Vagina (tissue), 2 donors: ENCODE data around the gene HDDC3. TPM values are rescaled to one million over a fixed set of nuclear protein-coding genes. Genes with fewer than 3 reads are reported as not detected.

ENCODE experiments used
- DNase-seq, 2 donors: peaks; one replicate each; pipeline ENCODE4 v3.0.0-alpha.2; 2017; ENCODE audit errors: extremely low spot score in 2 of 2
- H3K27ac ChIP-seq: fragments of 200-600 bp; sonication (generic); one replicate; pipeline ENCODE4 v1.5.1; 2019
- H3K27me3 ChIP-seq: fragments of 200-600 bp; sonication (generic); one replicate; pipeline ENCODE4 v1.5.1; 2019
- H3K36me3 ChIP-seq, 2 donors: fragments of 200-600 bp; sonication (generic); one replicate each; pipeline ENCODE4 v1.5.1; 2017 to 2019
- H3K4me1 ChIP-seq: fragments of 200-600 bp; sonication (generic); one replicate; pipeline ENCODE4 v1.5.1; 2019
- H3K4me3 ChIP-seq, 2 donors: fragments of 200-600 bp; sonication (generic); 1 replicate in 1 of 2; 2 replicates in 1 of 2; pipeline ENCODE4 v1.5.1; 2016 to 2019
- H3K9me3 ChIP-seq: fragments of 200-600 bp; sonication (generic); one replicate; pipeline ENCODE4 v1.5.1; 2019
- POLR2A ChIP-seq, 2 donors: fragments of 450-650 bp; IDR thresholded peaks; one replicate each; pipeline ENCODE4 v1.6.1; 2017; ENCODE audit warnings: antibody characterized with exemption in 2 of 2, mild to moderate bottlenecking in 2 of 2, moderate library complexity in 2 of 2
- POLR2AphosphoS5 ChIP-seq, 2 donors: sonication (generic); formaldehyde crosslinking; IDR thresholded peaks; one replicate each; pipeline ENCODE4 v1.9.0; 2017; ENCODE audit warnings: antibody characterized with exemption in 2 of 2, mild to moderate bottlenecking in 2 of 2, low read depth in 1 of 2; ENCODE audit not compliant: insufficient read depth in 1 of 2
- intact Hi-C: fragments of 100-400 bp; cut with DNase I; formaldehyde crosslinking; loops from one replicate; pipeline ENCODE4 v1.15.1; 2023
- total RNA-seq: library from RNA; depleted of rRNA; stranded (reverse); fragments of >200 nt; gene quantifications from one replicate; pipeline ENCODE4 v1.2.3, GENCODE V29; 2016
- TF ChIP-seq, protein P1 (sequence below), 3 experiments: fragments of 450-650 bp in 2 of 3; fragments of 200-600 bp in 1 of 3; sonication (generic) in 1 of 3; IDR thresholded peaks; one replicate each; pipeline ENCODE4 v1.5.1; 2017 to 2019; ENCODE audit warnings: antibody characterized with exemption in 3 of 3, mild to moderate bottlenecking in 2 of 3, moderate library complexity in 2 of 3

Gene HDDC3
- total RNA-seq, 1 donor from 2014 or later, result 7.9 TPM

DNA sequence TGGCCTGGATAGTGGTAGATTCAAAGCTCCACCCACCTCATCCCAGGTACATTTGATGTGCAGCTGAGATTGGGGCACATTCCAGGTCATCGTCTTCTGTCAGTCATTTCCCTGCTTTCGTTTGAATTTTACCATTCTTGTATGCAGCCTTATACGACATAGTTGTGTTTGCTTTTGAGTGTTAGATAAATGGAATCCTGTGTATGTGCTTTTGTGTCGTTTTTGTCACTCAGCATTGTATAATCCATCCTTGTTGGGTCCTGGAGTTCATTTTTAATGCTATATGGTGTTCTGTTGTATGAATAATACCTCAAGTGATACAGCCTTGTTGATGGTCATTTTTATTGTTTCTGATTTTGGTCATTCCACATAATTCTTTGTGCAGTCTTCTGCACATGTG lies 29.7 kb upstream of the HDDC3 start:
- Histone ChIP-seq H3K4me1 (peaks cover 10% of the 10 kb centered on the region), H3K4me3 (no peak overlapping the region), H3K27me3 (no peaks in the 10 kb centered on the region), H3K27ac (no peak overlapping the region), H3K36me3 (peaks cover 0 to 19% of the 10 kb centered on the region in 2 donors), H3K9me3 (no peaks in the 10 kb centered on the region)
- TF ChIP-seq, protein P1, sequence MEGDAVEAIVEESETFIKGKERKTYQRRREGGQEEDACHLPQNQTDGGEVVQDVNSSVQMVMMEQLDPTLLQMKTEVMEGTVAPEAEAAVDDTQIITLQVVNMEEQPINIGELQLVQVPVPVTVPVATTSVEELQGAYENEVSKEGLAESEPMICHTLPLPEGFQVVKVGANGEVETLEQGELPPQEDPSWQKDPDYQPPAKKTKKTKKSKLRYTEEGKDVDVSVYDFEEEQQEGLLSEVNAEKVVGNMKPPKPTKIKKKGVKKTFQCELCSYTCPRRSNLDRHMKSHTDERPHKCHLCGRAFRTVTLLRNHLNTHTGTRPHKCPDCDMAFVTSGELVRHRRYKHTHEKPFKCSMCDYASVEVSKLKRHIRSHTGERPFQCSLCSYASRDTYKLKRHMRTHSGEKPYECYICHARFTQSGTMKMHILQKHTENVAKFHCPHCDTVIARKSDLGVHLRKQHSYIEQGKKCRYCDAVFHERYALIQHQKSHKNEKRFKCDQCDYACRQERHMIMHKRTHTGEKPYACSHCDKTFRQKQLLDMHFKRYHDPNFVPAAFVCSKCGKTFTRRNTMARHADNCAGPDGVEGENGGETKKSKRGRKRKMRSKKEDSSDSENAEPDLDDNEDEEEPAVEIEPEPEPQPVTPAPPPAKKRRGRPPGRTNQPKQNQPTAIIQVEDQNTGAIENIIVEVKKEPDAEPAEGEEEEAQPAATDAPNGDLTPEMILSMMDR (IDR thresholded peaks at IDR 0.05), result no peak
- TF ChIP-seq POLR2A (IDR thresholded peaks at IDR 0.05), result no peak
- no peak for TF ChIP-seq POLR2AphosphoS5 (IDR thresholded peaks at IDR 0.05; ENCODE audit: insufficient read depth in 1 of 2, low read depth in 1 of 2)
- no peak for DNase-seq
- intact Hi-C loops, result no loop called here

DNA sequence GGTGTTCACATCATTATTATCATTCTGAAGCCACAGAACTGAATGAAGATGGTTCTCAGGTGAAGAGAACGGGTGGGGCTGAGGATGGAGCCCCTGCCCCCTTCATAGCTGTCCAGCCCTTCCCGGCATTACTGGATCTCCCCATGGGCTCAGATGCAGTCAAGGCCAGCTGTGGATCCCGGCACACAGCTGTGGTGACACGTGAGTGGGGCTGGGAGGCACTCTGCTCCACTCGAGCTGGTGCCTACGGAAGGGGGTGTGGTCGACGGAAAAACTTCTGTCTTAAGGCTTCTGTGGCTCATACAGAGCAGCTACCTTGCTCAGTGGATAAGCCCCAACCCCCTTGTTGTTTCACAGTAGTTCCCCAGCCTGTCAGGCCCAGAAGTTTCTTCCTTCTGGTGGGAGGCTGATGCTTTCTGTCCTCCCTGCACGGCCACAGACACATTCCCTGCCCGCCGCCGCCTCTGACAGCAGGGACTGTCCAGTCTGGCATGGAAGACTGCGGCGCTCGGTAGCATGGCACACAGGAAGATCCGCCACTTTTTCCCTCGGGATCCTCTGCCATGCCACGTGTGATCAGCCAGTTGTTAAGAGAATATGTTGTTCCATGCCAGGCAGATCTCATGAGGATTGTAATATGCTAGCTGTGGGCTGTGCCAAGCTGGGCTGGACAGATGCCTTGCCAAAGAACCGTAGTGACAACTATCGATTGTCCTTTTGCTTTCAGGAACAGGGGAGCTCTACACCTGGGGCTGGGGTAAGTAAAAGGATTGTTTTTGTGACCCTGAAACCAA lies 28.1 kb upstream of the HDDC3 start:
- DNase-seq, result no peak
- H3K36me3 ChIP-seq, result peaks cover 0 to 19% of the 10 kb centered on the region in 2 donors
- H3K4me1 ChIP-seq, result peaks cover 23% of the 10 kb centered on the region
- H3K4me3 ChIP-seq, result no peak overlapping the region
- H3K27ac ChIP-seq, result no peak overlapping the region
- H3K9me3 ChIP-seq, result no peaks in the 10 kb centered on the region
- intact Hi-C loops, result no loop called here
- H3K27me3 ChIP-seq, result no peaks in the 10 kb centered on the region
- TF ChIP-seq POLR2A (IDR thresholded peaks at IDR 0.05), result no peak
- TF ChIP-seq, protein P1 (IDR thresholded peaks at IDR 0.05), result no peak
- no peak for TF ChIP-seq POLR2AphosphoS5 (IDR thresholded peaks at IDR 0.05; ENCODE audit: insufficient read depth in 1 of 2, low read depth in 1 of 2)

DNA sequence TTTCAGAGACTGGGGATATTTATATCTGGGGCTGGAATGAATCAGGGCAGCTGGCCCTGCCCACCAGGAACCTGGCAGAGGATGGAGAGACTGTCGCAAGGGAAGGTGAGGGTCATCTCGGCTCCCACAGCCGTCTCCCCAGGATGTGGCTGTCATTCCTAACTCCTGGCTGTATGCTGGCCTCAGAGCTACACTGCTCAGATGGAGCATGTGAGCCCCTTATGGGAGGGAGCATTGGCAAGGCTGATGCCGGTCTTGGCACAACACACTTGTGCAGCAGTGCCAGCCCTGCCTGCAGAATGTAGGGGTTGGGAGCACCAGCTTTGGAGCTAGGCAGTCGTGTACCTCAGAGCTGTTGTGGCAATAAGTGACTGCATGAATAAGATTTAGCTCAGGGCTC lies 27.5 kb upstream of the HDDC3 start:
- Histone ChIP-seq H3K36me3 (peaks cover 0 to 19% of the 10 kb centered on the region in 2 donors), H3K9me3 (no peaks in the 10 kb centered on the region), H3K4me1 (peaks cover 27% of the 10 kb centered on the region), H3K27me3 (no peaks in the 10 kb centered on the region), H3K4me3 (no peak overlapping the region), H3K27ac (no peak overlapping the region)
- TF ChIP-seq, protein P1 (IDR thresholded peaks at IDR 0.05), result no peak
- TF ChIP-seq POLR2A (IDR thresholded peaks at IDR 0.05) (no peak), POLR2AphosphoS5 (IDR thresholded peaks at IDR 0.05; ENCODE audit: insufficient read depth in 1 of 2, low read depth in 1 of 2) (no peak)
- DNase-seq, result no peak
- intact Hi-C loops, result no loop called here

DNA sequence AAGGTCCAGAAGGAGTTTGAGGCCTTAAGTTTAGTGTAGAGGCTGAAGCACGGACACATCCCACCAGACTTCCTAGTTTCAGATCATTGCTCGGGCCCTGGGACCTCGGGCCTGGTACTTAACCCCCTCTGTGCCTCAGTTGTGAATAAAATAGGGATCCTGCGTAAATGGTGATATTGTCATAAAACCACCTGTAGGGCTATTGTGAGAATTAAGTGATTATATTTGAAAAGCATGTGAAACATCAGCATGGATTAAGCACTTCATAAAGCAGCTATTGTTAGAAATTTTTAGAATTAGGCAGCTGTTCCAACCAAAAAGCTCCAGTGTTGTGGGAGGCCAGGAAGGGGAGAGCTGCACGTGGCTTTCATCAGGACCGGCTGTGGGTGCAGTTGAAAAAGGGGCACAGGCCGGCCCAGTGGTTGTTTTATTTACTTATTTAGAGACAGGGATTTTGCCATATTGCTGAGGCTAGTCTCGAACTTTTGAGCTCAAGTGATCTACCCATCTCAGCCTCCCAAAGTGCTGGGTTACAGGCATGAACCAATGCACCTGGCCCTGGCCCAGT lies 26.8 kb upstream of the HDDC3 start:
- no peak for DNase-seq
- Histone ChIP-seq H3K9me3 (no peaks in the 10 kb centered on the region), H3K27me3 (no peaks in the 10 kb centered on the region), H3K27ac (no peak overlapping the region), H3K36me3 (peaks cover 0 to 16% of the 10 kb centered on the region in 2 donors), H3K4me3 (no peak overlapping the region), H3K4me1 (peaks cover 27% of the 10 kb centered on the region)
- TF ChIP-seq, protein P1 (IDR thresholded peaks at IDR 0.05), result no peak
- TF ChIP-seq POLR2A (IDR thresholded peaks at IDR 0.05), result no peak
- no peak for TF ChIP-seq POLR2AphosphoS5 (IDR thresholded peaks at IDR 0.05; ENCODE audit: insufficient read depth in 1 of 2, low read depth in 1 of 2)
- intact Hi-C loops, result no loop called here

DNA sequence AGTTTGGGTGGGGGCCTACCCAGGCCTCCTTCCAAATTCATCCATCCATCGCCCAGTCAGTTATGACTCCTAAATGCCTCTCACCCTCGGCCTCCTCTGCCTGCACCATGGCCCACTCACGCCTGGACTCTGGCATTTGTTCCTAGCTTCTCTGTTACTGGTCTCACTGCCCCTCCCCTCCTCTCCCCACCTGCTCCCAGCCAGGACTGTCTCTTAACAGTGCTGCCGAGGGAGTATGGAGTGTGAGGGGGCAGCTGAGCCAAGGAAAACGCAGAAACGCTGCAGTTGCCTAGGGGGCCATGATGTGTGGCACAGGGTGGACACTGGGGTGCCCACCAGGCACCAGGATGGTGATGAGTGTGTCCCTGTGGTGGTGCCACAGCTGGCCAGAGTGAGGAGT lies 25.4 kb upstream of the HDDC3 start:
- H3K27ac ChIP-seq, result no peak overlapping the region
- H3K9me3 ChIP-seq, result no peaks in the 10 kb centered on the region
- intact Hi-C loops, result no loop called here
- H3K4me1 ChIP-seq, result peaks cover 27% of the 10 kb centered on the region
- no peak for TF ChIP-seq POLR2AphosphoS5 (IDR thresholded peaks at IDR 0.05; ENCODE audit: insufficient read depth in 1 of 2, low read depth in 1 of 2)
- TF ChIP-seq POLR2A (IDR thresholded peaks at IDR 0.05), result no peak
- TF ChIP-seq, protein P1 (IDR thresholded peaks at IDR 0.05), result no peak
- H3K36me3 ChIP-seq, result peaks cover 0 to 23% of the 10 kb centered on the region in 2 donors
- H3K4me3 ChIP-seq, result peak overlapping the region; percentile 70 to 75
- H3K27me3 ChIP-seq, result no peaks in the 10 kb centered on the region
- DNase-seq, result no peak
